ENCODE data around the gene GALNT10.

Gene GALNT10

DNA sequence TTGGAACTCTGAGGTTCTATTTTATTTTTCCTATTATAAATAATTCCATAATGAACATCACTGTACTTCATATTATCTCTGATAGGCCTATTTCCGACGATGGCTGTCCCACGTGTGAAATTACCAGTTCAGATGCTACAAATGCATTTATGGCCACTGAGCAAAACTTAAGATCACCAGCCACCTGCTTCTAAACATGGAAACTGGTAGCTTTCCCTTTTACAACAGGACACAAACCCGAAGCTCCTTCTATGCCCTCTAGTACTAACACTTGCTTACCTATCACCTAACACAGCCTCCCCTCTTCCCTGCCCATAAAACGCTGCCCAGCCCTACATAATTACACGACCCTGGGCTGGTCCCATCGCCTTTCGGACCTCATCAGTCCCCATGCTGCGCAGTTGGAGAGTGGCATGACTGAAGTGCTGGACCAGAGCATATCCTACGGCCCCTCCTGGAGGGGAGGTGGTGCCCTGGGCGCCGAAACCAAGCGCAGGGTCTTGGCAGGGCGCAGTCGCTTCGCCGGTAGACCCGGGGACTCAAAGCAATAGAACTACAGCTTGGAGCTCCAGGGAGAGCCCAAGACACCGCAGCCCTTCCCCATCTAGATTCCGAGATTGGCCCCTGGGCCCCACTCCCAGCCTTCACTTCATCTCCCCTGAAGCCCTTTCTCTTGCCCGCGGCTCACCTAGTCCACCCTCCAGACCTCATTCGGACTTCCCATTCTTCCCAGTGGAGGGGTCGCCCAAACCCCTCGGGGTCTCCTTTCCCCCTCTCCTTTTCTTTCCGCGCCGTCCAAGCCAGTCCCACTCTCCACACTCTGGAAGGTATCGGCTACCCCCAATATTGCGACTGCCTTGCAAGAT, 254.3 kb downstream of the GALNT10 start:
- Histone ChIP-seq H3K36me3 (peaks cover 6% of the 10 kb centered on the region), H3K9me3 (no peaks in the 10 kb centered on the region), H3K27me3 (no peaks in the 10 kb centered on the region), H3K4me1 (peaks cover 3% of the 10 kb centered on the region), H3K4me3 (ENCODE audit: low read depth, low read length) (peak overlapping the region; percentile 97)
- TF ChIP-seq CTCF (IDR thresholded peaks at IDR 0.05; ENCODE audit: low read depth, low read length) = no peak
- DNase-seq = peak; percentile 28

DNA sequence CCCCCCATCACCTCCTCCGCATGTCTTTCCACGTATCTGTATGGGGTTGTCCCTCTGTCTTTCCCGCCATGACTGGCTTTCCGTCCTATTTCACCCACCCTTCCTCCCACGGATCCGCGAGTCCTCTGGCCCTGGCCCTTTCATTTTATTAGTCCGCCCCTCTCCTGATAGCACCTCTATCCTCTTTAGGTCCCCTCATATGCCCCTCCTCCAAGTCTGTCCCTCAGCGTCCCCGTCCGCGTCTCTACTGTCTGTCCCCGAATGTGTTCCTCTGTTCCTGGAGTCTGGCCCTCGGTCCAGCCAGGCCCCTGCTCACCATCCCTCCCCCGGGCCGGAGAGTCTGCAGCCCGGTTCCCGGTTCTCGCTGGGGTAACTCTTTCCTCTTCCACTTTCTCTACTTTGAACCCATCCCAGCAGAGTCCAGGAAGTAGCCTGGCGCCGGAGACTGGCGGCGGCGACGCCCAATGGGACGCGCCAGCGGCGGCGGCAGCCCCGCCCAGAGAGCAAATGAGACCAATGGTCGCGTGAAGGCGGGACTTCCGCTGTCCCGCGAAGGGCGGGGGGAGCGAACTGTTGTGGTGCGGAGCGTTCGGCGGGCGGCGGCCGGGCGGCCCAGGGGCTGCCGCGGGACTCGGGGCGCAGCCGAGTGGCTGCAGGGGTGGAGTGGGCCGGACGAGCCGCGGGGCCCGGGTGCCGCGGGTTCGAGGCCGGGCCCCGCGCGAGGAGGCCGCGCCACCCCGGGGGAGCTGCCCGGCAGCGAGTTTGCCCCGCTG, 255.1 kb downstream of the GALNT10 start, which contains the start of gene SAP30L:
Gene SAP30L (plus strand): TSS at position 576 of the 773 bp plus-strand sequence. CDS start 608 bp downstream, outside the sequence.
- TF ChIP-seq CTCF (IDR thresholded peaks at IDR 0.05; ENCODE audit: low read depth, low read length) = no peak
- Histone ChIP-seq H3K4me3 (ENCODE audit: low read depth, low read length) (peak within 1 kb of the TSS; percentile 97), H3K36me3 (peaks cover 6% of the 10 kb centered on the region), H3K9me3 (no peaks in the 10 kb centered on the region), H3K4me1 (peaks cover 3% of the 10 kb centered on the region), H3K27me3 (no peaks in the 10 kb centered on the region)
- peak; percentile 96 for DNase-seq

- H3K4me3 ChIP-seq (ENCODE audit: low read depth, low read length) = peak overlapping the region; percentile 97
- no peaks in the 10 kb centered on the region for H3K9me3 ChIP-seq
- no peaks in the 10 kb centered on the region for H3K27me3 ChIP-seq
- DNase-seq = peak; percentile 77
- no peak for TF ChIP-seq CTCF (IDR thresholded peaks at IDR 0.05; ENCODE audit: low read depth, low read length)
- peaks cover 3% of the 10 kb centered on the region for H3K4me1 ChIP-seq
- peaks cover 2% of the 10 kb centered on the region for H3K36me3 ChIP-seq
These were observed 255.9 kb downstream of the GALNT10 start for GRCh38 chr5:154446195-154447088.

GRCh38 chr5:154447089-154447725, 256.7 kb downstream of the GALNT10 start:
- H3K4me1 ChIP-seq = peaks cover 3% of the 10 kb centered on the region
- H3K27me3 ChIP-seq = no peaks in the 10 kb centered on the region
- no peak for DNase-seq
- H3K4me3 ChIP-seq (ENCODE audit: low read depth, low read length) = peak overlapping the region; percentile 97
- H3K36me3 ChIP-seq = peaks cover 5% of the 10 kb centered on the region
- no peaks in the 10 kb centered on the region for H3K9me3 ChIP-seq
- no peak for TF ChIP-seq CTCF (IDR thresholded peaks at IDR 0.05; ENCODE audit: low read depth, low read length)

DNA sequence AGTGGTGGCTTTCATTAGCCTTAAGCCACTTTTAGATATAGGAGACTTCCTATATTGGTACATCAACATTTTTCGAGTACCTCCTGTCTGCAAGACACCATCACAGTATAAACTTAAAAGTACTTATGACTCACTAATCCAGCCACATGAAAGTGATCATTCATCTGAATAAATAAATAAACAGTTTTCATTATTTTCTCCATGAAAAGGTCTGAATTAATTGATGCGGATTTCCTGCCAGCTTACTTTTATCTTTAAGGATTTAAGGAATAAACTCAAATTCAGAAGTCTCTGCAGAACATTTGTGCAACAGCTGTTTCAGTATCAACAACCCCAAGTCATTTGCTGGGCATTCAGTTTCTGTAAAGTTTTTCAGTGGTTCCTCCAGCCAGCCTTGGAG, 259.3 kb downstream of the GALNT10 start:
- Histone ChIP-seq H3K4me1 (peaks cover 3% of the 10 kb centered on the region), H3K36me3 (peaks cover 17% of the 10 kb centered on the region), H3K27me3 (no peaks in the 10 kb centered on the region), H3K4me3 (ENCODE audit: low read depth, low read length) (no peak overlapping the region), H3K9me3 (no peaks in the 10 kb centered on the region)
- DNase-seq = no peak
- TF ChIP-seq CTCF (IDR thresholded peaks at IDR 0.05; ENCODE audit: low read depth, low read length) = no peak

Data from BE2C (cell line).